ENCODE measurements around the gene GRAMD1A.

GRAMD1A gene

GRCh38 chr19:35075202-35076025 is 75.3 kb downstream of the GRAMD1A start:
- Histone ChIP-seq H3K4me3 (no peak overlapping the region), H3K36me3 (no peaks in the 10 kb centered on the region), H3K27ac (no peak overlapping the region), H3K9me3 (peaks cover 0 to 5% (median under 1%) of the 10 kb centered on the region in 3 donors), H3K27me3 (peaks cover 0 to 11% of the 10 kb centered on the region in 2 donors), H3K4me1 (no peaks in the 10 kb centered on the region)
- TF ChIP-seq CTCF (IDR thresholded peaks at IDR 0.05): no peak
- no peak for DNase-seq
- intact Hi-C loops (cut with DNase I; ENCODE audit: low total_unique reads): no loop called here

GRCh38 chr19:35076026-35076370 is 75.9 kb downstream of the GRAMD1A start:
- no peak overlapping the region for H3K4me3 ChIP-seq
- H3K9me3 ChIP-seq: no peaks in the 10 kb centered on the region
- intact Hi-C loops (cut with DNase I; ENCODE audit: low total_unique reads): no loop called here
- H3K27ac ChIP-seq: no peak overlapping the region
- DNase-seq: no peak
- H3K36me3 ChIP-seq: no peaks in the 10 kb centered on the region
- peaks cover 0 to 16% of the 10 kb centered on the region in 2 donors for H3K27me3 ChIP-seq
- TF ChIP-seq CTCF (IDR thresholded peaks at IDR 0.05): no peak
- no peaks in the 10 kb centered on the region for H3K4me1 ChIP-seq

Data from tibial artery (tissue), 4 donors.